NCI-H128 (cell line): ENCODE results near the gene SSBP2.
"Not testable (repeated sequence)": the region's sequence is repeated elsewhere in the genome, so short reads cannot be mapped to it uniquely, and the experiment has no call there.

ENCODE experiments used
- DNase-seq: peaks from one replicate; lab custom pipeline; 2025; ENCODE audit not compliant: unreplicated experiment; lab: John Stamatoyannopoulos, UW

SSBP2 gene

GRCh38 chr5:81606150-81606549 is 144.7 kb downstream of the SSBP2 start:
- DNase-seq: no peak

DNA sequence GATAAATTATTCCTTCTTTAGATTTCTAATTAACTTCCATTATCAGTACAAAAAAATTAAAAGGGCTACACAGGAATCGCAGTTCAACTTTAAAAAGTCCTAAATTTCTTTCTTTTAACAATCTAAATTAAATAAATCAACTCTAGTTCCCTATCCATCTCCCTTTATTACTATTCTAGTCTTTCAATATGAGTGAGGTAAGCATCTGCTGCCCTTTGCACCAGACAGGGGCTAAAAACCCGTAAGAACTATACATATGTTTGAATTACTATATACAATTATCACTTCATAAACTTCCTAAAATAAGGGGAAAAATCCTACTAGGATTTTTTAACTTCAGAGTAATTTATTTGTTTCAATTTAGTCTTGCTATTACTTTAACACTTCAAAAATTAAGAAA is 145.6 kb downstream of the SSBP2 start:
- no peak for DNase-seq

GRCh38 chr5:81604193-81604592 is 146.7 kb downstream of the SSBP2 start:
- DNase-seq: no peak

- no peak for DNase-seq
Measured at GRCh38 chr5:81601919-81602318, 149.0 kb downstream of the SSBP2 start.

GRCh38 chr5:81592085-81592484 is 158.8 kb downstream of the SSBP2 start:
- DNase-seq: not testable (repeated sequence)

- no peak for DNase-seq
Measured at GRCh38 chr5:81590498-81591384, 160.2 kb downstream of the SSBP2 start.

GRCh38 chr5:81579262-81579924 is 171.5 kb downstream of the SSBP2 start:
- DNase-seq: no peak

GRCh38 chr5:81577091-81577490 is 173.8 kb downstream of the SSBP2 start:
- no peak for DNase-seq

- DNase-seq: no peak
Measured at GRCh38 chr5:81575924-81576323, 175.0 kb downstream of the SSBP2 start.

- DNase-seq: no peak
Measured at GRCh38 chr5:81572201-81572600, 178.7 kb downstream of the SSBP2 start.

DNA sequence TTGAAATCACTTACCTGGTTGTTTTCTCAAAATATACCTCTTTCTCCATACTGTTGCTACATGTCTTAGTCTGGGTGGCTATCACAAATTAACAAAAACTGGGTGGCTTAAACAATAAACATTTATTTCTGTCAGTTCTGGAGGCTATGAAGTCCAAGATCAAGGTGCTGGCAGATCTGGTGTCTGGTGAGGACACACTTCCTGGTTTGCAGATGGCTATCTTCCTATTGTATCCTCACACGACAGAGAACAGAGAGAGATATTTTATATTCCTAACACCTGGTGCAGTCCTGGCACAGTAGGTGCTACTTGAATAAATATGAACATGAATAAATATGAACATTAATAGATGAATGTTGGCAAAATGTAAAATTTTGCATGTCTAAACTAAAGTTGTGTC is 192.7 kb downstream of the SSBP2 start:
- no peak for DNase-seq

DNA sequence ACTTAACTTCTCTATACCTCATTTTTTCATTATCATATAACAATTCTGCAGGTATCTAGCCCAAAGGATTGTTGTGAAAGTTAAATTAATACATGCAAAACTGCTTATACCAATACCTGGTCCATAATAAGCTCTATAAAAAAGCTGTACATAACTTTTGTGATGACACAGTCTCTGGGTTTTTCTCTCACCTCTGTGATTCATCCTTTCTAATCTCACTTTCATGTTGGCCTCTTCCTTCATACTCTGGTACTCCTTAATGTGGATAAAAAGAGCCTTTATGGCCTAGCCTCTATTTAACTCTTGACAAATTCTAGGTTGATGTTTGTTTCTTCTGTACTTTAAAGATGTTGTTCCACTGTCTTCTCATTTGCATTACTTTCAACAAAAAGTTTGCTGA is 194.1 kb downstream of the SSBP2 start:
- no peak for DNase-seq

- no peak for DNase-seq
Measured at GRCh38 chr5:81555865-81556264, 195.0 kb downstream of the SSBP2 start.

DNA sequence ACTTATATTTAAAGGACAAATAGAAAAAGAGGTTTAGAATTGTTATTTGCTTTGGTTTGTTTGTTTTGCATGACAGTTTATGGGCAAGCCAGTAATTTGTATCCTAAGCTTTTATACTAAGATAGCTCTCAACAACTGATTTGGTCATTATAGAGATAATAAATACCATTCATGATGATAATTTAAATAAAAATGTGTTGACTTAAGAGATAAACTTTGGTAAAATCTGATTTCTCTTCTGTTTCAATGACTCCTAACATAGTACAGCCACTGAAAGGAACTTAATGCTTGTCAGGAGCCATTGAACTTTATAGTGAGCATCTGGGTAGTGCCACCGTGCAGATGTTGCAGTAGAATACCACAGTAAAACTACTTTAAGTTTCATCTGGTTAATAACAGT is 196.2 kb downstream of the SSBP2 start:
- no peak for DNase-seq

- no peak for DNase-seq
Measured at GRCh38 chr5:81553567-81554212, 197.2 kb downstream of the SSBP2 start.

DNA sequence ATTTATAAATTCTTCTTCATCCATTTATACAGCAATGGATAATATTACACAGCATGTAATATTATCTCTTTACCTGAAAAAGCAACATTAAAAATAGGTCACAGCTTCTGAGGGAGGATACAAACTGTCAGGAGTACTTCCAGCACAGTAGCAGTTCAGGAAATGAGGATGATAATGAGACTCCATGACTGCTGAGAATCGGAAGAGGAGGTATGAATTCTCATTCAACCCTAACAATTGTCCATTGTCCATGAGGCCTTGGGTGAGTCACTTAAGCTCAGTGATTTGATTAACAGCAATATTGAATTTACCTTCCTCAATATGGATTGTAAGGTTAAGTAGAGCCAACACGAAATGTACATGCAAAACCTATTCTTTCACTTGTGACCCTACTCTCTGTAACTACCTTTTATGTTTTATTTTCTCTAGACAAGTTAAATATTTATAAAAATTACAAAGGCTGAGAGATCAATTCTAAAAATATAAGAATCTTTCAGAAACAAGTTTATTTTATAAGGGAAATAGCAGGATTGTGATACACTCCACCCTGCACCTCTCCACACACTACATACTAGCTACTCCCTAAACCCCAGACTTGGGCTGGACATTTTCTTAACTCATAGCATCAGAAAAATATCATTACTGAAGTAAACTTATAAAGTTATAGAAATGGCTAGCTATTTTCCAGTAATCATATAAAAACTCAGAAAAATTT is 197.9 kb downstream of the SSBP2 start:
- DNase-seq: no peak

DNA sequence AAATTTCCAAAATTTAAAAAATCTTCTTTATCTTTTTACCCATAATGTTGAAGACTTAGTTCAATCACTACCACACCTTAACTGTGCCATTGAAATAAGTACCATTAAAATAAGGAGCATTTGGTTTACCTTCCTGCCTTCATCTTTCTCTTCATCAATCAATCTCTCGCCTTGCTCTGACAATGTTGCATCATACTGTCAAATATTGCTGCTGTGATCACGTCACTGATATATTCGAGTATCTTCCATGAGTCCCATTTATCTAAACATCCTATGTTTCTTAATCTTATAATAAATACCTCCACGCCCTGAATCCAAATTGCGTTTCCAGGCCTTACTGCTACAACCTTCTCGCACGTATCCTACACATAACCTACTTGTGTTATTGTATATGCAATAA is 201.8 kb downstream of the SSBP2 start:
- DNase-seq: no peak

DNA sequence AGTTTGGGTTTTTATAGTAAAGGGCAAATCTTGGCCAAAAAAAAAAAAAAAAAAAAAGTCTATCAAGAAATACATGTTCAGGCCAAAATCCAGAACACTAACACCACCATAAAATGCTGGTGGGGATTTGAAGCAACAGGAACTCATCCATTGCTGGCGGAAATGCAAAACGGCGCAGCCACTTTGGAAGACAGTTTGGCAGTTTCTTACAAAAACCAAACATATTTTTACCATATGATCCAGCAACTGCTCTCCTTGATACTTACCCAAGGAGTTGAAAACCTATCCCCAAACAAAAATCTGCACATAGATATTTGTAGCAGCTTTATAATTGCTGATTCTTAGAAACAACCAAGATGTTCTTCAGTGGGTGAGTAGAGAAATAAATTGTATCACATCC is 203.9 kb downstream of the SSBP2 start:
- no peak for DNase-seq

DNA sequence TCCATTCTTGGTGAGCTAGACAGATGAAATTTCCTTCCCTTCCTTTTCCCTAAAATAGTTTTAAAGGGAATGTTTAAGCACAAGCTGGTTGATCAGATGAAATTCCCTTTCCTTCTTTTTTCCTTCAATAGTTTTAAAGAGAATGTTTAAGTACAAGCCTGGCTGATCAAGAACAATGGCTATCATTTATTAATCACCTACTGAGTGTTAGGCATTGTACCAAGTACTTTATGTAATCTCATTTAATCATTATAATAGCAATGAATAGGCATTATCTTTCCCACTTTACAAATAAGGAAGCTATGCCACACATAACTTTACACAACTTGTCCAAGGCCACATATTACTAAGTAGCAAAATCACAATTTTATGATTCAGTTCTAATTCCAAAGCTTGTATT is 205.0 kb downstream of the SSBP2 start:
- DNase-seq: no peak

- no peak for DNase-seq
Measured at GRCh38 chr5:81544351-81545018, 206.4 kb downstream of the SSBP2 start.

DNA sequence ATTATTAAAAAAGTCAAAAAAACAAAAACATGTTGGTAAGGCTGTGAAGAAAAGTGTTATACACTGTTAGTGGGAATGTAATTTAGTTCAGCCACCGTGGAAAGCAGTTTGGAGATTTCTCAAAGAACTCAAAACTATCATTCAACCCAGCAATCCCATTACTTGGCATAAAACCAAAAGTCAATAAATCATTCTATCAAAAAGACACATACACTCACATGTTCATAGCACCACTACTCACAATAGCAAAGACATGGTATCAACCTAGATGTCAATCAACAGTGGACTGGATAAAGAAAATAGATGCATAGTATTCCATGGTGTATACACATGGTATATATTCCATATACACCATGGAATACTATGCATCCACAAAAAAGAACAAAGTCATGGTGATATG is 208.7 kb downstream of the SSBP2 start:
- DNase-seq: no peak
